HG03135 (cell line): ENCODE results near the gene CEP152.

ENCODE experiments used
- ATAC-seq: cut with Tn5 transposase; IDR thresholded peaks from one replicate; pipeline ENCODE4 v1.9.1; 2021; ENCODE audit warnings: mild to moderate bottlenecking, moderate library complexity; ENCODE audit not compliant: unreplicated experiment

The CEP152 gene

DNA sequence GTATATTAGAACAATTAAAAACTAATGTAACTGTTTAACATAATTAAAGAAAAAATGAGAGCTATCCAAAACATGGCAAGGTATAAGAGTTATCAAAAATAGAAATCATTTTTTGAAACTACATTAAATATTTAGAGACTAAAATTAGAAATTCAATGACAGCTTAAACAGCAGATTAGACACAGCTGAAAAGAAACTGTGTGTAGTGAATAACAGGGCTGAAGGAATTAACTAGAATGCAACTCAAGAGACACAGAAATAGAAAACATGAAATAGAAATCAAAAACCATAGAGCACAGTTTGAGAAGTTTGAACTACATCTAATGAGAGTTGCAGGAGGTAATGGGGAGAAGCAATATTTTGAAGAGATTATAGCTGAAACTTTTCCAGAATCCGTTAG is 105.5 kb downstream of the CEP152 start:
- no peak for ATAC-seq

DNA sequence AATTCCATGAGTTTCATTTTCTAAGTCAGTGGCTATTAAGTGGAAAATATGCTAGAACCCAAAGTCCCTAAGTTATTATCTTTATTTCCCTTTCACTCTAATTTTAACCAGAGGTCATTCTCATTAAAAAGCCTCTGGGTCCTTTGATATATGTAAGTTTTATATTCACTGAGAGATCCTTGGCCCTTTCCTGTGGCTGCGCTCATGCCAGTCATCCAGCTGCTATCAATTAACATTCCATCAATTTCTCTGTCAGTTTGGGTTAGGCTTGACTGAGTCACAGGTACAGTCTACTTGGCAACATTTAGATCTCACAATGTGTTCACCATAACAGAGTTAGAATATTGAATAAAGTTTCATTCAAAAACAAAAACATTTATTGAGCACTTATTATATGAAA is 107.3 kb downstream of the CEP152 start:
- no peak for ATAC-seq

DNA sequence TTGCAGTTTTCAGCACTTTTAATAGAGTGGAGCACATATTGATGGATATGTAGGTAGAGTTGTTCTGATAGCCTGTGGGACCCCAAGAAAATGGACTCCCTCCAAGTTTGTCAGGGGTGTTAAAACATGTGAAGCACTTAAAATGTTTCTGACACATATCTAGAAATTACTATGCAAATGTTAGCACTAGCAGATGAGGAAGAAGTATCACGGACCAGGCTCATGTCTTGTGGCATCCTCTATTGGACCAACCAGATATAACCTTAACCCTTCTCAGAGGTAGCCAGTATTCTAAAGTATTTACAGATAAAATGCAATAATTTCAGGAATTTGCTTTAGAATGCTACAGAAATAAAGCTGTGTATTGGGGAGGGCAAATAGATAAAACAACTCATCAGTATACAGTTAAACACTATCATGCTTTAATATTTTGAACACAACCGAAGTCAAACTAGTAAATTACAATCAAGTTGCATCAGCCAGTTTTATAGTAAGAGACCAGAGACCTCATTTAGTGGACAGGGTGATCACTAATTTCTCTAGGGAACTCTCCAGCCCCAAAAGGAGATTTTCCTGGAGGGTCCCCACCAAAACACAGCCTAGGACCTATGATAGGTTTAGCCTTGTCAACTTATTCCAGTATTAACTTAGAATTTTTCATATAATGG is 108.2 kb downstream of the CEP152 start:
- ATAC-seq = no peak

DNA sequence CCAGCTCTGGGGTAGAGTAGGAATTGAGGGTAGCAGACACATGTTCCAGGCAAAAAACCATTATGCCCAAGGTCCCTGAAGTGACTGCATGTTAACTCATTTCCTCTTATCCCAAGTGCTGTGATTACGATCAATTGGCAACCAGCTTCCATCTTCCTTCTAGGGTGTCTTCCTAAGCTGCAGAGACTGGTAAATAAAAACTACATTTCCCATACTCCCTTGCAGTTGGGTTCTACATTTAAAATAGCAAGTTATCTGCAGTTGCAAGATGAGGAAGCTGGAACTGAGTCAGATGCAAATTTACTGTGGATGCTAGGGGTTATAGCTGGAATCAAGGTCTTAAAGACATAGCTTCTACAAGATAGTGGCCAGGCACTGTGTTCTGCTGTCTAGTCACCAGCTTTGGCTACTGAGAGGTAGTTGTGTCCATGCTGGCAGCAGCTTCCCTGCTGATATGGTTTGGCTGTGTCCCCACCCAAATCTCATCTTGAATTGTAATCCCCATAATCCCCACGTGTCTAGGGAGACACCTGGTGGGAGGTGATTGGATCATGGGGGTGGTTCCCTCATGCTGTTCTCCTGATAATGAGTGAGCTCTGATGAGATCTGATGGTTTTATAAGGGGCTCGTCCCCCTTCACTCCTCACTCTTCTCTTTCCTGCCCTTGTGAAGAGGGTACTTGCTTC is 114.1 kb downstream of the CEP152 start:
- ATAC-seq = no peak

DNA sequence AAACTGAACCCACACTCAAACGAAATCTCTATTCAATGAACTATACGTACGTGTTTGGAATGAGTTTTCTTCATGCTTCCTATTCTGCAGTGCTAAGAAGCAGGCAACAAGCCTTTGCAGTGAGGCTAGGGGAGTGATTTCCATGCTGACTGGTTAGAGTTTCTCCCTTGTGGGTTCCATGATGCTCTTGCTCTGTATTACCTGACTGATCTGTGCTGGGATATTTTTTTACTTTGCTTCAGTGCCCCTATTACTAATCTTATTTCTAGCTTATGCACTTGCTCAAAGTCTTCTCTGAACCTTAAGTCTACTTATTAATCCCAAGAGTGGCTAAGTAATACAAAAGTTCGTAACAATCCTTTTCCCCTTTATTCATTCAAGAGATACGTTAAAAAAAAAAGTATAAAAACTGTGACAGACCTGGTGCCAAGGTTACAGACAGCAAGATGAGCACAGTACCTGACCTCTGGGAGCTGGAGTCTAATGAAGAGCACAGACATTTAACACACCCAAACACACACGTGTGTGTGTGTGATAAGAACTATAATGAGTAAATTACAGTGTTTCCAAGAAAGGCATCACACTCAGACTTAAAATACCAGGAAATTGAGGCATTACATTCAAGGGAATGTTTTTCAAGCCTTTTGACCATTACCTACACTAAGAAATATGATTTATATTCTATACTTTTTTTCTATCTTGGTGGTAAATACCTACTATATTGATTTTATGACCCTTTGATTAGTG is 114.9 kb downstream of the CEP152 start:
- ATAC-seq = no peak

DNA sequence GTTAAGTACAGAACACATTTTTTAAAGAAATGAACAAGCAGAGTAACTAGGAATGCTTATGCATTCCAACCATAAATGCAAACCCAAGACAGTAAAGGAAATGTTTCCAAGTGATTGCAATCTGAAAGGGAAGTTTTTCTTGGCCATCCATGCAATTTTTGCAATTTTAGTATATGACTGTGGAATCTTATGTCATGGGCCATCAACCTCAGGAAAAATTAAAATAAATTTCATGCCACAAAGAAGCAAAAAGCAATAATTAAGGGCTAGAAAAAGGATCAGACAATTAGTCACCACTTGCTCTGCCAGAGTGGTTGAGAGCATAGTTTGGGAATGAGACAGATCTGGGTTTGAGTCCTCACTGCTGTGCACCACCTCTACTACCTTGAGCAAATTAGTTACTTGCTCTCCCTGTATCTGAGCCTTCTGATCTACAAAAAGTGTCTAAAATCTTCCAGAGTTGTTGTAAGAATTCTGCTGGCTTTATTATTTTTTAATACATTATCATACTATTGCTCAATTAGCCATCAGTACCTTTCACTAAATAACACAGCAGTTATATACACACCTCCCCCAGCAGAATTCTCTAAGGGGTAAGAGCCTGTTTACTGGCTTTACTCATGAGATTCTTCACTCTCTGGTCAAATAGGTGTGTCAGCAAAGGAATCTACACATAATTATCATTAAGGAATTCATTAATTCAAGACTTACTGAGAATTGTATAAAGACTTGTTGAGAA is 115.6 kb downstream of the CEP152 start:
- no peak for ATAC-seq

DNA sequence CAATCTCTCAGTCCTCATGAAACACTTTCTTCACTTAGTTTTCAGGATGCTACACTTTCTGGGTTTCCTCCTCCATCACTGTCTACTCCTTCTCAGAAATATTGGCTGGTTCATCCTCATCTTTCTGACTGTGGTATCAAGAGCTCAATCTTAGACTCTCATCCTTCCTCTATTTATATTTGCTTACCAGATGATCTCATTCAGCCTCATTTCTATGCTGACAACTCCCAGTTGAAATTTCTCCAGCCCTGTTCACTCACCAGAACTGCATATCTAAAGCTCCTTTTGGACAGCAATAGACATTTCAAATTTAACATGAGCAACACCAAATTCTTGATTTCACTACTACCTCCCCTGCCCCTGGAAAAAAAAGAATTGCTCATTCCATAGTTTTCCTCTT is 117.4 kb downstream of the CEP152 start:
- ATAC-seq = no peak

DNA sequence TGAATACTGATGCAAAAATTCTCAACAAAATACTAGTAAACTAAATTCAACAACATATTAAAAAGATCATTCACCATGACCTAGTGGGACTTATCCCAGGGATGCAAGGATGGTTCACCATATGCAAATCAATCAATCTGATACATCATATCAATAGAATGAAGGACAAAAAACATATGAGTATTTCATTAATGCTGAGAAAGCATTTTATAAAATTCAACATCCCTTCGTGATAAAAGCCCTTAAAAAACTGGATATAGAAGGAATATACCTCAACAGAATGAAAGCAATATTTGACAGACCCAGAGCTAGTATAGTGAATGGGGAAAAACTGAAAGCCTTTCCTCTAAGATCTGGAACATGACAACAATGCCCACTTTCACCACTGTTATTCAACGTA is 122.4 kb downstream of the CEP152 start:
- no peak for ATAC-seq
